ENCODE measurements around the gene SPEM2. TPM values are rescaled to one million over a fixed set of nuclear protein-coding genes. Genes with fewer than 3 reads are reported as not detected.

The SPEM2 gene
- polyA plus RNA-seq, 1 donor from 2014 or later: not detected

DNA sequence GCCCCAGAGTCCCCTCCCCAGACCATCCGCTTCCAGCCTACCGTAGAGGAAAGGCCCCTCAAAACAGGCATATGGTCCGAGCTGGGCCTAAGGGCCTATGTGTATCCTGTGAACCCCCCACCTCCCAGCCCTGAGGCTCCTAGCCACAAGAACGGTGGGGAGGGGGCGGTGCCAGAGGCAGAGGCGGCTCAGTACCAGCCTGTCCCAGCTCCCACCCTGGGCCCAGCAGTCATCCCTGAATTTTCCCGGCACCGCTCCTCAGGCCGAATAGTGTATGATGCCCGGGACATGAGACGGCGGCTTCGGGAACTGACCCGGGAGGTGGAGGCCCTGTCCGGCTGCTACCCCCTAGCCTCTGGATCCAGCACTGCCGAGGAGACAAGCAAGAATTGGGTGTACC, 4.2 kb upstream of the SPEM2 start:
- H3K36me3 ChIP-seq (ENCODE audit: insufficient read depth, low read length): no peaks in the 10 kb centered on the region
- H3K9ac ChIP-seq (ENCODE audit: low read length): no peak overlapping the region
- H2AFZ ChIP-seq (ENCODE audit: low read depth, low read length): no peak overlapping the region
- no peak overlapping the region for H3K4me3 ChIP-seq (ENCODE audit: low read length)
- H3F3A ChIP-seq (ENCODE audit: insufficient read depth, low read length, poor library complexity, severe bottlenecking): no peaks in the 10 kb centered on the region
- no peaks in the 10 kb centered on the region for H3K27me3 ChIP-seq (ENCODE audit: insufficient read depth, low read depth, low read length)
- no peaks in the 10 kb centered on the region for H3K9me3 ChIP-seq (ENCODE audit: low read length)
- peaks cover 3% of the 10 kb centered on the region for H4K20me1 ChIP-seq (ENCODE audit: insufficient read depth)
- no peak overlapping the region for H3K27ac ChIP-seq (ENCODE audit: low read length)
- H3K79me2 ChIP-seq (replicated peaks; ENCODE audit: insufficient read depth, low read length): no peaks in the 10 kb centered on the region
- H3K4me2 ChIP-seq (ENCODE audit: low read length): no peak overlapping the region
- TF ChIP-seq POLR2AphosphoS5 (IDR thresholded peaks at IDR 0.05): no peak
- no peak for TF ChIP-seq RAD21 (conservative IDR thresholded peaks at IDR 0.05)
- no peak for TF ChIP-seq TAF1 (IDR thresholded peaks at IDR 0.05; ENCODE audit: low read depth)
- no peaks in the 10 kb centered on the region for H3K9me2 ChIP-seq (ENCODE audit: insufficient read depth, low read length)

GRCh38 chr17:7423679-7424078, 1.7 kb upstream of the SPEM2 start:
- Histone ChIP-seq H3K27ac (ENCODE audit: low read length) (no peak overlapping the region), H3K9ac (ENCODE audit: low read length) (no peak overlapping the region), H3F3A (ENCODE audit: insufficient read depth, low read length, poor library complexity, severe bottlenecking) (no peaks in the 10 kb centered on the region), H3K79me2 (replicated peaks; ENCODE audit: insufficient read depth, low read length) (no peaks in the 10 kb centered on the region), H3K4me2 (ENCODE audit: low read length) (no peak overlapping the region), H3K9me3 (ENCODE audit: low read length) (no peaks in the 10 kb centered on the region), H3K27me3 (ENCODE audit: insufficient read depth, low read depth, low read length) (no peaks in the 10 kb centered on the region), H4K20me1 (ENCODE audit: insufficient read depth) (no peaks in the 10 kb centered on the region), H3K9me2 (ENCODE audit: insufficient read depth, low read length) (no peaks in the 10 kb centered on the region), H3K36me3 (ENCODE audit: insufficient read depth, low read length) (no peaks in the 10 kb centered on the region), H3K4me3 (ENCODE audit: low read length) (no peak overlapping the region), H2AFZ (ENCODE audit: low read depth, low read length) (no peak overlapping the region)
- TF ChIP-seq EZH2 (IDR thresholded peaks at IDR 0.05; ENCODE audit: borderline replicate concordance, insufficient read depth, low read length, poor library complexity, severe bottlenecking): no peak
- TF ChIP-seq, protein P1, sequence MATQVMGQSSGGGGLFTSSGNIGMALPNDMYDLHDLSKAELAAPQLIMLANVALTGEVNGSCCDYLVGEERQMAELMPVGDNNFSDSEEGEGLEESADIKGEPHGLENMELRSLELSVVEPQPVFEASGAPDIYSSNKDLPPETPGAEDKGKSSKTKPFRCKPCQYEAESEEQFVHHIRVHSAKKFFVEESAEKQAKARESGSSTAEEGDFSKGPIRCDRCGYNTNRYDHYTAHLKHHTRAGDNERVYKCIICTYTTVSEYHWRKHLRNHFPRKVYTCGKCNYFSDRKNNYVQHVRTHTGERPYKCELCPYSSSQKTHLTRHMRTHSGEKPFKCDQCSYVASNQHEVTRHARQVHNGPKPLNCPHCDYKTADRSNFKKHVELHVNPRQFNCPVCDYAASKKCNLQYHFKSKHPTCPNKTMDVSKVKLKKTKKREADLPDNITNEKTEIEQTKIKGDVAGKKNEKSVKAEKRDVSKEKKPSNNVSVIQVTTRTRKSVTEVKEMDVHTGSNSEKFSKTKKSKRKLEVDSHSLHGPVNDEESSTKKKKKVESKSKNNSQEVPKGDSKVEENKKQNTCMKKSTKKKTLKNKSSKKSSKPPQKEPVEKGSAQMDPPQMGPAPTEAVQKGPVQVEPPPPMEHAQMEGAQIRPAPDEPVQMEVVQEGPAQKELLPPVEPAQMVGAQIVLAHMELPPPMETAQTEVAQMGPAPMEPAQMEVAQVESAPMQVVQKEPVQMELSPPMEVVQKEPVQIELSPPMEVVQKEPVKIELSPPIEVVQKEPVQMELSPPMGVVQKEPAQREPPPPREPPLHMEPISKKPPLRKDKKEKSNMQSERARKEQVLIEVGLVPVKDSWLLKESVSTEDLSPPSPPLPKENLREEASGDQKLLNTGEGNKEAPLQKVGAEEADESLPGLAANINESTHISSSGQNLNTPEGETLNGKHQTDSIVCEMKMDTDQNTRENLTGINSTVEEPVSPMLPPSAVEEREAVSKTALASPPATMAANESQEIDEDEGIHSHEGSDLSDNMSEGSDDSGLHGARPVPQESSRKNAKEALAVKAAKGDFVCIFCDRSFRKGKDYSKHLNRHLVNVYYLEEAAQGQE (IDR thresholded peaks at IDR 0.05; ENCODE audit: borderline replicate concordance): no peak
- no peak for TF ChIP-seq EP300 (conservative IDR thresholded peaks at IDR 0.05; ENCODE audit: poor library complexity, severe bottlenecking)
- TF ChIP-seq TAF1 (IDR thresholded peaks at IDR 0.05; ENCODE audit: low read depth): no peak
- no peak for TF ChIP-seq RAD21 (conservative IDR thresholded peaks at IDR 0.05)
- TF ChIP-seq POLR2AphosphoS5 (IDR thresholded peaks at IDR 0.05): no peak
- TF ChIP-seq MXI1 (conservative IDR thresholded peaks at IDR 0.05; ENCODE audit: poor library complexity, severe bottlenecking): no peak
- TF ChIP-seq, protein P2, sequence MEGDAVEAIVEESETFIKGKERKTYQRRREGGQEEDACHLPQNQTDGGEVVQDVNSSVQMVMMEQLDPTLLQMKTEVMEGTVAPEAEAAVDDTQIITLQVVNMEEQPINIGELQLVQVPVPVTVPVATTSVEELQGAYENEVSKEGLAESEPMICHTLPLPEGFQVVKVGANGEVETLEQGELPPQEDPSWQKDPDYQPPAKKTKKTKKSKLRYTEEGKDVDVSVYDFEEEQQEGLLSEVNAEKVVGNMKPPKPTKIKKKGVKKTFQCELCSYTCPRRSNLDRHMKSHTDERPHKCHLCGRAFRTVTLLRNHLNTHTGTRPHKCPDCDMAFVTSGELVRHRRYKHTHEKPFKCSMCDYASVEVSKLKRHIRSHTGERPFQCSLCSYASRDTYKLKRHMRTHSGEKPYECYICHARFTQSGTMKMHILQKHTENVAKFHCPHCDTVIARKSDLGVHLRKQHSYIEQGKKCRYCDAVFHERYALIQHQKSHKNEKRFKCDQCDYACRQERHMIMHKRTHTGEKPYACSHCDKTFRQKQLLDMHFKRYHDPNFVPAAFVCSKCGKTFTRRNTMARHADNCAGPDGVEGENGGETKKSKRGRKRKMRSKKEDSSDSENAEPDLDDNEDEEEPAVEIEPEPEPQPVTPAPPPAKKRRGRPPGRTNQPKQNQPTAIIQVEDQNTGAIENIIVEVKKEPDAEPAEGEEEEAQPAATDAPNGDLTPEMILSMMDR (IDR thresholded peaks at IDR 0.05; ENCODE audit: poor library complexity, severe bottlenecking): no peak
- TF ChIP-seq SMC3 (conservative IDR thresholded peaks at IDR 0.05; ENCODE audit: poor library complexity): no peak

DNA sequence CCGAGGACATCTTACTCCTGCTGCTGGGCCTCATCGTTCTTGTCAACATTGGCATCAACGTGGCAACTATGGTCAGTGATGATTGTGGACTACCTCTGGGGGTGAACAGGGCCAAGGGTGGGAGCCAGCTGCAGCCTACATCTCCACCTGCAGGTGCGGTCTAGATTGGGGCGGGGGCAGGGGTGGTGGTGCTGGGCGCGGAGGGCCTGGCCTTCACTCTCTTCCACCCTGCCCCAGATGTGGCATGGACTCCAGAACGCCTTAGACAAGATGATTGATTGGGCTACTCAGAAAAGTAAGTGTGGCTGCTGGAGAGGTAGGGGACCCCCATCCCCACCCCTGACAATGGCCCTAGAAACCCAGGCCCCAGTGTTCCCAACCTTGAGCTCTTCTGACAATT, 340 bp downstream of the SPEM2 start:
- no peak overlapping the region for H3K4me2 ChIP-seq (ENCODE audit: low read length)
- H3K9me3 ChIP-seq (ENCODE audit: low read length): no peaks in the 10 kb centered on the region
- no peaks in the 10 kb centered on the region for H3F3A ChIP-seq (ENCODE audit: insufficient read depth, low read length, poor library complexity, severe bottlenecking)
- no peak overlapping the region for H3K9ac ChIP-seq (ENCODE audit: low read length)
- no peak overlapping the region for H2AFZ ChIP-seq (ENCODE audit: low read depth, low read length)
- H3K4me3 ChIP-seq (ENCODE audit: low read length): no peak overlapping the region
- TF ChIP-seq EZH2 (IDR thresholded peaks at IDR 0.05; ENCODE audit: borderline replicate concordance, insufficient read depth, low read length, poor library complexity, severe bottlenecking) (no peak), SMC3 (conservative IDR thresholded peaks at IDR 0.05; ENCODE audit: poor library complexity) (no peak), TAF1 (IDR thresholded peaks at IDR 0.05; ENCODE audit: low read depth) (no peak), RAD21 (conservative IDR thresholded peaks at IDR 0.05) (no peak), EP300 (conservative IDR thresholded peaks at IDR 0.05; ENCODE audit: poor library complexity, severe bottlenecking) (no peak), MXI1 (conservative IDR thresholded peaks at IDR 0.05; ENCODE audit: poor library complexity, severe bottlenecking) (no peak), POLR2AphosphoS5 (IDR thresholded peaks at IDR 0.05) (no peak)
- TF ChIP-seq, protein P1 (IDR thresholded peaks at IDR 0.05; ENCODE audit: borderline replicate concordance): no peak
- TF ChIP-seq, protein P2 (IDR thresholded peaks at IDR 0.05; ENCODE audit: poor library complexity, severe bottlenecking): no peak
- no peaks in the 10 kb centered on the region for H3K27me3 ChIP-seq (ENCODE audit: insufficient read depth, low read depth, low read length)
- no peak overlapping the region for H3K27ac ChIP-seq (ENCODE audit: low read length)
- no peaks in the 10 kb centered on the region for H3K9me2 ChIP-seq (ENCODE audit: insufficient read depth, low read length)
- no peaks in the 10 kb centered on the region for H3K36me3 ChIP-seq (ENCODE audit: insufficient read depth, low read length)
- H4K20me1 ChIP-seq (ENCODE audit: insufficient read depth): no peaks in the 10 kb centered on the region
- H3K79me2 ChIP-seq (replicated peaks; ENCODE audit: insufficient read depth, low read length): no peaks in the 10 kb centered on the region
